Measurements from ENCODE around the gene CFI. TPM values are rescaled to one million over a fixed set of nuclear protein-coding genes. Genes with fewer than 3 reads are reported as not detected.

CFI gene
- total RNA-seq: not detected

DNA sequence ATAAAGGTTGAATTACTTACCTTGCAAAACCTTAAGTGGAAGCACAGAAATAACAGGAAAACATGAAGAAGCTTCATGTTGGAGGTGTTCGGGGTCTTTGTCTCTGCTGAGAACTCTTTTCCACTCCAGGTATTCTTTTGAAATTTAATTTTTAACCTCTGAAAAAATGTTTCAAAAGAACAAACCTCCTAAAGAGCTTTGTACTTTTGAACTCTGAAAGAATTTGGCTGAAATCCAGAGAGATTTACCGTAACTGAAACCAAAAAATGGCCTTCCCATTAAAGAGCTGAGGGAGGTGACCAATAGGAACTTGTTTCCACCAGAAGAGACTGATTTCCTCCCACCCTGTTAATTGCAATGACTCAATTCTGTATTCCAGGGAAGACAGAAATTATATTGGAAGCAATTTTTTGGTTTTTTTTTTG lies at the start of gene CFI:
Gene CFI (minus strand): TSS at position 105 of the 425 bp plus-strand sequence. CDS start 28 bp downstream, at position 77.

DNA sequence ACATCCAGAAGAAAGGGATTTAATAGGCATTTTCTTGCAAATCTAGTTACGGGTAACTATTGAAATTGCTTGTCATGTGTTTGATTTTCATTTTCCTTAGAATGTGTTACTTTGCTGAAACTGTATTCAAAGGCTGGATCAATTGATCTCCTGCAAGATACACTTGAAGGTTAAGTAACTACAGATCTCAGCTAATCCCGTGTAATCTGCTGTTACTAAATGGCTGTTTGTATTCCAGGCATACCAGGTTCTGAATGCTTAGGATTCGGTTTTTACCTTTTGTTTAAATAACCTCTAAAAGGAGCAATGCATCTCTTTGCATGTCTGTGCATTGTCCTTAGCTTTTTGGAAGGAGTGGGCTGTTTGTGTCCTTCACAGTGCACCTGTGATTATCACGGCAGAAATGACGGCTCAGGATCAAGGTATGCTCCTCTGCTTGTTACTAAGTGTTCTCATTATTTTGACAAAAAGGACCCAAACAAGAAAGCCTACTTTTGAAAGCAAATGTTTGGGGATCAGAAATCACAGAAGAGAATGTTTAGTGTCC lies 46.2 kb upstream of the CFI start, which contains the start of gene LRIT3:
Gene LRIT3 (plus strand): TSS at position 212 of the 547 bp plus-strand sequence. CDS start 95 bp downstream, at position 307.

DNA sequence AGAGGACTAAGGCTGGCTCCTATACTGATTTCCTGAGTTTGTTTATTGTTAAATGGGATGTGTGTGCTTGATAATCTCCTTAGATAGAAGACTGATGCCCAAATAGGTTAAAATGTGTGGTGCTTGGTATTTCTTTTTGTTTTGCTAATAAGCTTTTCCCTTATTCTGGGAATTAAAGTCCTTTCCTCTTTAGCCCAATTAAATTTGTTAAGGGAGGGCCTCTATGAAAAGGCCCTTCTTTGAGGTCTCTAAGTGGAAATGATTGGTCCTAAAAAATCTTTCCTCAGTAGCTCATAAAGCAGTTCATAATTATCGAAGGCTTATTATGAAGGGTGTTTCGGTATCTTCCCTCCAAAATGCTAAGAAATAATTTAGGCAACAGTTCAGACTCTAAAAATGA lies 25.9 kb upstream of the CFI start, which contains the start of gene RRH:
Gene RRH (plus strand): TSS at position 301 of the 400 bp plus-strand sequence. CDS start 56 bp downstream, at position 357.

DNA sequence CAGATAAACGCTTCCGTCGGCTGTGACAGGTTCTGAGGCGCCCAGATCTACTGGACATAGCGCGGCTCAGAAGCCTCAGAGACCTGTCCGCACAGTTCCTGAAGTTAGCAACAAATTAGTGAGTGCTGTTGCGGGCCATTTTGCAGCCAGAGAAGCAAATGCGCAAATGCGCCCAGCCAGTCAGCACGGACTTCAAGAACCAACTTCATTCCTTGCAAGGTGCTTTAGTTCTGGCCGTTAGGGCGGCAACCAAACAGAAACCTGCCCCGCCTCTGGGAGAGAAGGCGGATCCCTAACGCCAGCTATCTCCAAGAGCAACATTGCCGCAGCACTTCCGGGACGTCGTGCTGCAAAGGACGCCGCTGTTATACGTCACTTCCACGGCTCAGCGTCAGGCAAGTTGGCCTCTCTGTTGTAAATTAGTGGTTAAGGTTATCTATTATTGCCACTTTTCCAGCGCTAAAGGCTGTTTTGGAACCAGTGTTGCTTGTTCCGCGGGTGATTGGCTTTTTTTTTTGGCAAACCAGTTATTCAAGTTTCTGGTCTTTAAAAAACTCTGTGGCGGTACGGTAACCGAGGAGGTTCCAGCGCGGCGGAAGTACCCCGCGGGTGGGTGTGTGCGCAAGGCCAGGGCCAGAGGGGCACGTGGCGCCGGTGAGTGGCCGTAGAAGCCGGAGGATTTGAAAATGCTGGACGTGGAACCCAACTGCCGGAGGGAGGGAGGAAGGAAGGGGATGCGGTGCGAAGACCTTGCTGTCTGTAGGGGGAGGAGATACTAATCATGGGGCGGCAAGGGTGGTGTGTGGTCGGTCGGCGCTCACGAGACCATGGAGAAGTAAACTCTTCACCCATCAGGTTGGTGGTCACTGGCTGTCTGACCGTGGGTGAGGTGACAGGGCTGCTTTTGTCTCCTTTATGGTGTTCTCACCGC lies 13.6 kb upstream of the CFI start, which contains the start of gene GAR1:
Gene GAR1 (plus strand): TSS at position 612 of the 931 bp plus-strand sequence. CDS start 403 bp downstream, outside the sequence.

DNA sequence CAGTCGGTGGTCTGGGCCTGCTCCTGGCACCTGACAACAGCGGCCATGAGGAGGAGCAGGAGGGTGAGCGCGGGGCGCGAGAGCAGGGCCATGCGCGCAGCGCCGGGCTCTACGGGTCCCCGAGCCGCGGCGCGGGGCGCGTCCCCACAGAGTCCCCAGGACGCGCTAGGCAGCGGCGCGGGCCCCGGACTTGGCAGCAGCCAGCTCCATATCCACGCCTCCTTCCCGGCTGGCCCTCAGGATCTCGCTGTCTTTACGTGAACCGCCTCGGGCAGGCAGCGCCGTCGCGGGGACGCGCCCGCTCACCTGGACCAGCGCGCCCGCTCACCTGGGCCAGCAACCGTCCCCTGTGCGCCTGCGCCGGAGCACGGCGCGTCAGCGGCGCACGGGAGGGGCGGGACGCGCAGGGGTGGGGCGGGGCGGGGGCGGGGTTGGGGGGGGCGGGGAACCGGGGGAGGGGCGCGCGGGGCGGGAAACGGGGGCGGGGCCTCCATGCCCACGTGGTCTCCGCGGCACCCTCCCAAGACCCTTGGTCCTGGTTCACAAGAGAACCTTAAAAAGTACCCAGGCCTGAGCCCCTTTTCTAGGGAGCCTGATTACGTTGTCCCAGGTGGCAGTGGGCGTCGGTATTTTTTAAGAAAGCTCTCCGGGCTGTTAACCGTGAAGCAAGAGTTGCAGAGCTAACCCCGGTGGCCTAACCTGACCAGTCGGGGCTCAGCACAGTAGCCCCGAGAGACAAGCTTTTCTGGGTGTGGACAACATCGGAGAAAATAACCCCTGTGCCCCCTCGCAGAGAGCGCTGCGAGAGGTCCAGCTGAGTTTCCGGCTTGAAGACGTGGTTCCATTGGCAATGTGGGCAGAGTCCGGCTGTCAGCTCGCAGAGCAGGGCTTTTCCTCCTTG lies 71.8 kb downstream of the CFI start, which contains the start of gene PLA2G12A:
Gene PLA2G12A (minus strand): TSS at position 353 of the 901 bp plus-strand sequence. CDS start 261 bp downstream, at position 92.

DNA sequence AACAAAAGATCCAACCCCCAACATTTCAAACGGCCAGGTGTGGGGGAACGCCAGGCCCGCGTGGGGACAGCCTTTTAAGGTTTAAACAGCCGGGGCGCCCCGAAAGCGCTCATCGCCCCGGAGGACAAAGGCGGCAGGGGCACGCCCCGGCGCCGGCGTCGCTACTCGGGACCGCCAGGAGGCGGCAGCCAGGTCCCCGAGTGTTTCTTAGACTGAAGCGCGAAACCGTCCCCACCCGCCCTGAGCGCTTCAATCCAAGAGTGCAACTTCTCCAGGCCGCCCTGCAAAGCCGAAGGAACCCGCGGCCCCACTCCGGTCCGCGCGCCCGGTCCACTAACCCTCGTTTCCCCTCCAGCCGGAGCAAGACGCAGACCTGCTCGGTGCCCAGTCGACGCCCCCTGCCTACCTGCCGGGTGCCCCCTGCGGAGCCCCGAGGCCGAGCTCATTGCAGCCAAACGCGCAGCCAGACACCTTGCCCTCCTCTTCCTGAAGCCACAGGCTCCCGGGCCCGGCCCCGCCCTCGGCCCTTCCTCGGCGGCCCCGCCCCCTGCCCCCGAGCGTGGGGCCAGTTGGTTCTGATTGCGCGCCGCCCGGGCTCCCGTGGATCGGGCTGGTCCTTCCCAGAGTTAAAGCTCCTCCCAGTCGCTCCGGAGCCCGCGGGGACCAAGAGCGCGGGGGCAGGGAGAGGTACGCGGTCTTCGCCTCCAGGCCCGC lies 98.7 kb downstream of the CFI start, which contains the start of gene CASP6:
Gene CASP6 (minus strand): TSS at position 496 of the 714 bp plus-strand sequence. CDS start 50 bp downstream, at position 446.

Other genes with a start within 250 kb of the CFI start
- 100 to 1,000 TPM; 136 to 146 TPM for gene MCUB, start 241.8 kb downstream of the CFI start, total RNA-seq
- 10 to 100 TPM; 26.2 to 30.9 TPM for gene CASP6, start 98.6 kb downstream of the CFI start, total RNA-seq
- gene PLA2G12A, start 71.9 kb downstream of the CFI start, total RNA-seq: 10 to 100 TPM; 17.8 to 20.4 TPM
- gene GAR1, start 13.8 kb upstream of the CFI start, total RNA-seq: 10 to 100 TPM; 23.2 TPM
- gene RRH, start 26.0 kb upstream of the CFI start, total RNA-seq: under 1 TPM; 0.18 to 0.36 TPM
- gene LRIT3, start 46.1 kb upstream of the CFI start, total RNA-seq: under 1 TPM; 0.19 to 0.28 TPM
- not detected for gene EGF, start 110.9 kb upstream of the CFI start, total RNA-seq

Data from activated naive CD4-positive, alpha-beta T cell treated with anti-CD3 and anti-CD28 coated beads, Interleukin-2, amount 10 ng/mL, durations not matched to agents 5 hours and 36 hours (primary cell).